LoVo (cell line): ENCODE data around the gene COX19.
"Not testable (repeated sequence)": the region's sequence is repeated elsewhere in the genome, so short reads cannot be mapped to it uniquely, and the experiment has no call there.

Source experiments
- DNase-seq: peaks from one replicate; pipeline ENCODE4 v3.0.0-alpha.2; 2016; ENCODE audit warnings: low spot score

The COX19 gene

DNA sequence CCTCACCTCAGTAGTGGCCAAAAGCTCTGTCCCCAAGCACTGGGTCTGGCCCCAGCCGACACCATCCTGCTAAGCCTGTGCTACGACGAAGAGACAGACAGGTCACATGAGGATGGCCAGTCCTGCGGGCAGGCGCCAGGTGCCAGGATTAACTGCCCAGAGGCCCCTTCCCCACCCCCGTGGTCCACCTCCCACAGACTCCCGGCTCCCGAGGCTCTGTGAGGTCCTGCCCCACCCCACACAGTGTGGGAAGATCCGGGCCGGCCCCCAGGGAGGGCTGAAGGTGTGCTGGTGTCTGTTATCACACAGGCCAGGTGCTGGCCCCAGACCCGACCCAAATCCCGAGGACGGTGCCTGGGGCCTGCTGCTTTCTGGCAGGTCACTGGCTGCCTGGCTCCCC, 34.9 kb upstream of the COX19 start:
- DNase-seq, result no peak

DNA sequence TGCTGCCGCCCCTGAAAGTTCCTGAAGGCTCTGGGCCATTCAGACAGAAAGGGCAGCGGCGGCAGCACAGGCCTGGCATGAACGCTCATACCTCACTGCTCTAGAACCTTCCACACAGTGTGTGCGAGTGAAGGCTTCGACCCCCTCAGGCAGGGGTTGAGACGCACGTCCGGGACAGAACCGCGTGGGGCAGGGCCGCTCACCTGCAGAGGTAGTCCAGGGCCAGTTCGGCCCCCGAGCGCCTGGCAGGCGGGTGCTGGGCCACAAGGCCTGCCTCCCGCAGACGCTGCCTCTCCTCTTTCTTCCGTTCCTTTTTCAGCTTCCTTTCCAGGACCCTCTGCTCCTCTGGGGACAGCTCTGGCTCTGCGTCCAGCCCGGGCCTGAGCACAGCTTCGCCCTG, 34.4 kb upstream of the COX19 start:
- no peak for DNase-seq

DNA sequence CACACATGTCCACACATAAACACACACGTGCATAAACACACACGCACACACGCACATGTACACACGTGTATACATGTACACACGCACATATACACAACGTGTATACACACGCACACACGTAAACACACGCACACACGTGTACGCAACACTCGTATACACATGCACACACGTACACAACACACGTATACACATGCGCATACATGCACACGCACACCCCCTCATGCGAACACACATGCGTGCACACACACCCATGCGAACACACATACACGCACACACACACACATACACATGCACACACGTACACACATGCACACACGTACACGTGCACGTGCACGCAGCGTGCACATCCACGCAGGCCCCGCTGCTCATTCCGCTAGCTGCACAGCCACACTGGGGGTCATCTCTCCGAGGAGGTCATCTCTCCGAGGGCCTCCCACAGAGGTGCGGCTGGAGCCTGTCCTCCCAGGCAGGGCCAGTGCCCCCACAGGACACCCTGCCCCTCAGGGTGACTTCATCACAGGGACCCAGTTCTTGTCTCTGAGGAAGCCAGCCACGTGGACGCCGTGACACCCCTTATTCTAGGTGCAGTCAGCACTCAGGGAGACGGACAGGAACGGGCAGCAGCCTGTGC, 33.5 kb upstream of the COX19 start:
- DNase-seq, result no peak

DNA sequence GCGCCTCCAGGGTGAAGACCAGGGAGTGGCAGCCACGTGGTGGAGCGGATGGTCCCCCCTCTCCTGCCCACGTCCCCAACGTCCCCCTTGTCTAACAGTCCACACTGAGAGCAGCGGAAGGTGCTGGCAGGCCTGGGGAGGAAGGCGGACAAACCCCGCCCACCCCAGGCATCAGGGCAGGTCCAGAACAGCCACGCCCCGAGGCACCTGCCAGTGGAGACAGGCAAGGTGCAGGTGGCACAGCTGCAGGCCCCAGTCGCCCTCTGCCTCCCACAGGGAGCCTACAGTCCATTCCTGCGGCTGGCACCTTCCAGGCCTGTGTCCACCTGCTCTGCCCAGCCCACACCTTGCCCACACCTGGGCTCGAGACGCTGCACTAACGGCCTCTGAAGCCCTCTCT, 32.6 kb upstream of the COX19 start:
- no peak for DNase-seq

DNA sequence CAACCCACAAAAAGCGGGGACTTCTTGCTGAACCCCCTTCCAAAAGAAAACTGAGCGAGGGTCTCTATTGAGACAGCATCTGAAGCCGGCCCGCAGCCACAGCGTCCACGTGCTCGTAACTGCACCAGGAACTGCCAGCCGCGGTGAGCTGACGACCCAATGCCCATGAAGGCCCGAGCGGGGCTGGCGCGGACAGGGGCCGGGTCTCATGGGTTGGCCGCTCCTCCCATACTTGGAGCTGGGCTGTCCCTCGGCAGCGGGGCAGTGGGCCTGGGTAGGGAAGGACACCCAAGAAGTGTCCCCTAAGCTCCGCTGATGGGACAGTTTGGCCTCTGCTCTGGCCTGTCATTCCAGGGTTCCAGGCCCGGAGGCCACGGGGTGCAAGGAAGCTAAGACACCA, 30.0 kb upstream of the COX19 start:
- no peak for DNase-seq

DNA sequence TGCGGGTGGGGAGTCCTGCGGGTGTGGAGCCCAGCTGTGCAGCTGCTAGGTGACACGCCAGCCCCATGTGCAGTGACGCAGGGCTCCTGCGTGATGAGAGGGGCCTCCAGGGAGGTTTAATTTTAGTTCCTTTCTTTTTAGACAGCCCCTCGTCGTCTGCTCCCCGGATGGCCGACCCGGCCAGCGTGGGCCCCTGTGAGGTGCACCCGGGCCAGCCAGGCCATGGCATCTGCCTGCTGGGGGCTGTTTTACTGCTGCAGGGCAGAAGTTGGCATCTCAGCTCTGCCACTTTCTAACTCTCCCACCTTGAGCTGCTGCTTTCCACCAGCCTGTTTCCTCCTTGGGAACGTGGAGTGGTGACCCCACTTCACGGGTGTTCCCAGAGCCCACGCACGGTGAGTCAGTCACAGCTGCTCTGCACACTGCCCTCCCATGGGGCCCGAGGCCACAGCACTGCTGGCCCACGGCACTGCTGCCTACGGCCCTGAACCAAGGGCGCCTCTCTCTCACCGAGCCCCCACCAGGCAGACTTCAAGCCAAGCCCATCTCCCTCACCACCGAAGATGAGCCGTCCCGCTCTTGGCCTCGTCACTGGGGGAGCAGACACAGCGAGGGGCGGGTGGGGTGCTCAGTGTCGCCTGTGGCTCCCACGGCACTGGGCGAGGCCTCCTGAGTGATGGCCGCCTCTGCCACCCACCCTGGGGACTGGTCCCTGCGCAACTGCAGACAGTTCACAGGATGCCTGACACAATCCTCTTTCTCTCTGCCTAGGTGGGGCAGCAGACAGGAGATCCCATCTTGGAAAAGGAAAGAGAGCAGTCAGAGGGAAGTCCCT, 28.9 kb upstream of the COX19 start:
- no peak for DNase-seq

DNA sequence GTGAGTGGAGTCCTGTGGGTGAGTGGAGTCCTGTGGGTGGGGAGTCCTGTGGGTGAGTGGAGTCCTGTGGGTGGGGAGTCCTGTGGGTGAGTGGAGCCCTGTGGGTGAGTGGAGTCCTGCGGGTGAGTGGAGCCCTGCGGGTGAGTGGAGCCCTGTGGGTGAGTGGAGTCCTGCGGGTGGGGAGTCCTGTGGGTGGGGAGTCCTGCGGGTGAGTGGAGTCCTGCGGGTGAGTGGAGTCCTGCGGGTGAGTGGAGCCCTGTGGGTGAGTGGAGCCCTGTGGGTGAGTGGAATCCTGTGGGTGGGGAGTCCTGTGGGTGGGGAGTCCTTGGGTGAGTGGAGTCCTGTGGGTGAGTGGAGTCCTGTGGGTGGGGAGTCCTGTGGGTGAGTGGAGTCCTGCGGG, 27.1 kb upstream of the COX19 start:
- DNase-seq, result not testable (repeated sequence)

DNA sequence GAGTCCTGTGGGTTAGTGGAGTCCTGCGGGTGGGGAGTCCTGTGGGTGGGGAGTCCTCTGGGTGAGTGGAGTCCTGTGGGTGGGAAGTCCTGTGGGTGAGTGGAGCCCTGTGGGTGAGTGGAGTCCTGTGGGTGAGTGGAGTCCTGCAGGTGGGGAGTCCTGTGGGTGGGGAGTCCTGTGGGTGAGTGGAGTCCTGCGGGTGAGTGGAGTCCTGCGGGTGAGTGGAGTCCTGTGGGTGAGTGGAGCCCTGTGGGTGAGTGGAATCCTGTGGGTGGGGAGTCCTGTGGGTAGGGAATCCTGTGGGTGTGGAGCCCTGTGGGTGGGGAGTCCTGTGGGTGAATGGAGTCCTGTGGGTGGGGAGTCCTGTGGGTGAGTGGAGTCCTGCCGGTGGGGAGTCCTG, 26.7 kb upstream of the COX19 start:
- DNase-seq, result not testable (repeated sequence)

DNA sequence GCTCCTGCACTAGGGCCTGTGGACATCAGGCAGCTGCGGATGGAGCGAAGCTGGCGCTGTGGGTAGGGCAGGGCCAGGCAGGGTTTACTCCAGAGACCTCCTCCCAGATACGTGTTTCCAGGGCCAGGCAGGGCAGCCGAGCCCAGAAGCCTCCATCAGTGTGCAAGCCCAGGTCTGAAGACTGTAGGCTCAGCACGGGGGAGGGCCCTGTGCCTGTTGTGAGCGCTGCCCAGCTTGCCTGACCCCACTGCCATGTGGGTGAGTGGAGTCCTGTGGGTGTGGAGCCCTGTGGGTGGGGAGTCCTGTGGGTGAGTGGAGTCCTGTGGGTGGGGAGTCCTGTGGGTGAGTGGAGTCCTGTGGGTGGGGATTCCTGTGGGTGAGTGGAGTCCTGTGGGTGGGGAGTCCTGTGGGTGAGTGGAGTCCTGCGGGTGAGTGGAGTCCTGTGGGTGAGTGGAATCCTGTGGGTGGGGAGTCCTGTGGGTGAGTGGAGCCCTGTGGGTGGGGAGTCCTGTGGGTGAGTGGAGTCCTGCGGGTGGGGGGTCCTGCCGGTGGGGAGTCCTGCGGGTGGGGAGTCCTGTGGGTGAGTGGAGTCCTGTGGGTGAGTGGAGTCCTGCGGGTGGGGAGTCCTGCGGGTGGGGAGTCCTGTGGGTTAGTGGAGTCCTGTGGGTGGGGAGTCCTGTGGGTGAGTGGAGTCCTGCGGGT, 25.9 kb upstream of the COX19 start:
- not testable (repeated sequence) for DNase-seq

DNA sequence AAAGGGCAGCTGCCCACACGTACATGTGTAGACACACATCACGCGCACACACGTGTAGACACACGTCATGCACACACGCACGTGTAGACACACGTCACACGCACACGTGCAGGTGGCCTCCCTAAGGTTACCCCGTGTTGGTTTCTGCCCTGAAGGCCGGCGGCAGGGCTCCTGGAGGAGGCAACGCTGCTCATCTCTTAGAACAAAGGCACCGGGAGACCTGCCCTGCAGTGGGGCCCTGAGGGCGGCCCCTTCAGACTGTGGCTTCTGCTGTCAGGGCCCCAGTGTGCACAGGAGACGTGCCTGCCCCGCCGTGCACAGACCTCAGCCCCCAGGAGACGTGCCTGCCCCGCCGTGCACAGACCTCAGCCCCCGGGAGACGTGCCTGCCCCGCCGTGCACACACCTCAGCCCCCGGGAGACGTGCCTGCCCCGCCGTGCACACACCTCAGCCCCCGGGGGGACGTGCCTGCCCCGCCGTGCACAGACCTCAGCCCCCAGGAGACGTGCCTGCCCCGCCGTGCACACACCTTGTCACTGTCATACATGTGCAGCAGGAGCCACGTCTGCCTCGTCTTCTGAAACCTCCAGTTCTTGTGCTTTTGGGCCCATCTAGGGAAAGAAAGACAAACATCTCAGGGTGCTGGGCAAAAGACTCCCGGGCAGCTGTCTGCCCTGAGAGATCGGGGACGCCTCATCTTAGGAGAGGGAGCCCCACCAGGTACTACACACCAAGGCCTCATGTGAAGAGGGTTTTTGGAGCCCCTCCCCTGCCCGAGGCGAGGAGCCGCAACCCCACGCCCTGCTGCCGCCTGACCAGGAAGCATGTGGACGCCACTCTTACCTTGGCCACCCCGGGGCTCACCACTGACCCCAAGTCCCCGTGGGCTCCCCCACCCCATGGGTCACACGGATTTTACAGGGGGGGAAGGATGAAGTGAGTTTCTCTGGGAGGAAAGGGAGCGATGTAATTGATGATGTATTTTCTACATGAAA, 24.9 kb upstream of the COX19 start:
- DNase-seq, result no peak

DNA sequence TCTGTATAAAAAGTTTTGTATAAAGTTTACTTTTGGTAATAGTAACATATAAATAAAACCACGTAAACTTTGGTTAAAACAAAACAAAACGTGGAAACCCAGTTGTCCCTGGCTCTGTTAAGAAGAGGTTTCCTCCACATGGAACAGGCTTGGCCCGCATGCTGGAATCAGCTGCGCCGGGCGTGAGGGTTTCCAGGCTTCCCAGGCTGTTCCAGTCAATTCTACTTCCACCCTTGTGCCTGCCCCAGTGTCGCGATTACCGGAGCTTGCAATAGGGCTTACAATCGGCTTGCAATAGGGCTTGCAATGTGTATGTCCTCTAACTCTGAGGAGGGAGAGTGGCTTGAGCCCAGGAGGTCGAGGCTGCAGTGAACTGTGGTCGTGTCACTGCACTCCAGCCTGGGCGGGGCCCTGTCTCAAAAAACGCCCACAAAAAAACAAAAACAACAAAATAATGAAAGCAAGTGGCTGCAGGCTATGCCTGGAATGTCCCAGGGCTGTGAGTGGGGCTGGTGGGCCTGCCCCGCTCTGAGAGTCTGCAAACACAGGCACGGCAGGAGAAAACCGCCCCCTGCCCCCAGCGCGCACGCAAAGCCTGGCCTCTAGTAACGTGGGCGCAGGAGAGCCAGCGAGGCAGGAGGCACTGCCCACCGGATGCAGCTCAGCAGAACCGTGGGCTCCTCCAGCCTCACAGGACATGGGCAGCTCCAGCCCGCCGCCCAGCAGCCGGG, 24.0 kb upstream of the COX19 start:
- DNase-seq, result no peak

DNA sequence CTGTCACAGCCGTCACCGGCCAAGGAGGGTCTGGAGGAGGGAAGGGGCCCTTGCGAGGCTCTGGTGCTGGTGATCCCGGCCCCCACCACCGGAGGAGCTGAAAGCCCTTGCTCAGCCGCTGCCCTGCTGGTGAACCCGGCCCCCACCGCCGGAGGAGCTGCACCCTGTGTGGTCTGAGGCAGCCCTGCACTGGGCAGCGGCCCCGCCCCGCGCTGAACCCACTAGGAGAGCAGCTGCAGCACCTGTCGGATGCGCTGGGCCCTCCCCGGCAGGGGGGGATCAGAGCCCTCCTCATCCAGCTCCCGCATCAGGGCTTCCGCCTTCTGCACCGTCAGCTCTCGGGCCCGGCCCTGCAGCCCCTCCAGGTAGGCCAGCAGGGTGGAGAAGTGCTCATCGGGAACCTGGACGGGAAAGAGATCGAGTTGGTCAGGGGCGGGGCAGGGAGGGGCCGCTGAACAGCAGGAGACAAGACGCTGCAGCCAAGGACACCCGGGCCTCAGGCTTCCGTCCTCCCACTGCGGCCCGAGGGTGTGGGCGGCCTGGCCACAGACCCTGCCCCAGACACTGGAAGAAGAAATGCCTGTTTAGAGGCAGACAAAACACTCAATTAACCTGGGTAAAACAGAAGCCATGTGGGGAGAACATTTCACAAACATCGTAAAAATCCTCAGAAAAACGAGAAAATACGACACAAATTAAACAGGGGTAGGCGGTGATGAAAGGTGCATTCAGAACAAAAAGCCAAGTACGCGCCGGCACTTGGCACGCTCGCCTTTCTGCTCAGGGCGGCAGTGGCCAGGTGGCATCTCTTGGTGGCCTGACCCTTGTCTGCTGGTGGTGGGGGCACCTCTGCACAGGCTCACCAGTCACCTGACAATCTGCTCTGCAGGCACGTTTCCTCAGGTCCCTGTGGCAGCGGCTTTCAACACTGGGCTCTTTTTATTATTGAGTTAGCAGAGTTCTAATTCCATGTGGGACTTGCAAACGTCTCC, 22.4 kb upstream of the COX19 start:
- DNase-seq, result no peak

DNA sequence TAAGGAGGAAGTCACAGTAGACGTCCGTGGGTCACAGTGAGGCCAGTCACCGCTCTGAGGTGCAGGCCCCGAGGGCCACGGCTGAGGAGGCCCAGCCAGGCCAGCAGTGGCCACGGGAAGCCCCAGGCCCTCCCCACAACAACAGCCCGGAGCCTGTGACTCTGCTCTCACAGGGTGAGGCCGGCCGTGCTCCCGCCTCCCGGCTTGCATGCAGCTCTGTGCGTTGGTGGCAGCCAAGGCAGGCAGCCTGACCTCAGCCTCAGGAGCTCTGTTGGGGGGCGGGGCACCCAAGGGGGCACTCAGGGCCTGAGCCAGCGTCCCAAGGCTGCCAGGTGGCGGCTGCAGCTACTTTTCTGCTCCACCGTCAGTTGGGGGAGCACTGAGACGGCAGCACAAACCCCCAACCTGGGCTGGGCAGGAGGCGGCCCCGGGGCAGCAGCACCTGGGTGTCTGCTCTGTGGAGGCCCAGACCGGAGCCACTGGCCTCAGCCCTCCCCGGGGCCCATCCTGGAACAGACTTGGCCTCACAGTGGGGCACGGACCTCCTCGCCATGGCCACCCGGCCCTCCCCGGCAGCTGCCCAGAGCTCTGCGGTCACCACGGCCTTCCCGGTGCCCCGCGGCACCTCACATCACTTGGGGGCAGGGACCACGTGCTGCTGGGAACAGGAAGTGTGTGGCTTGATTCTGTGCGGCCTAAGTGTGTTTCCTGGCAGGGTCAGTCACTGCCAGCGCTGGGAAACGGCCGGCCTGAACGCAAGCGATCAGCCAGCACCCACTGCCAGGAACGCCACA, 20.9 kb upstream of the COX19 start:
- no peak for DNase-seq

DNA sequence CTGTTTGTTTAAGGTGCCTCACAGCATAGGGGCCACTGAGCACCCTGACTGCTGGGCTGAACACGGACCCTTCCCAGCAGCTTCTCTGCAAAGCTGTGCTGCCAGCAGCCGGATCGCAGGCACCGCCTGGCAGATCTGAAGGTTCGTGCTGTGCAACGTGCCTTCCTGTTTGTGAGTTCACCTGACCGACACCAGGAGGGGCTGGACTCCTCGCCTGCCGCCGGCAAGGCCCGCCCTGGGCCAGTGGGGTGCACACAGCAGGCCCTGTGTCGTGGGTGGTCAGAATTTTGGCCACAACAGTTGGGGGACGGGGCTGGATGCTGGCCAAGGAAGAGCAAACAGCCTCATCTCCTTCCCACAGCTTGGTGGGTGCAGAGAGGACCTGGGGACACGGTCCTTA, 20.2 kb upstream of the COX19 start:
- DNase-seq, result no peak

DNA sequence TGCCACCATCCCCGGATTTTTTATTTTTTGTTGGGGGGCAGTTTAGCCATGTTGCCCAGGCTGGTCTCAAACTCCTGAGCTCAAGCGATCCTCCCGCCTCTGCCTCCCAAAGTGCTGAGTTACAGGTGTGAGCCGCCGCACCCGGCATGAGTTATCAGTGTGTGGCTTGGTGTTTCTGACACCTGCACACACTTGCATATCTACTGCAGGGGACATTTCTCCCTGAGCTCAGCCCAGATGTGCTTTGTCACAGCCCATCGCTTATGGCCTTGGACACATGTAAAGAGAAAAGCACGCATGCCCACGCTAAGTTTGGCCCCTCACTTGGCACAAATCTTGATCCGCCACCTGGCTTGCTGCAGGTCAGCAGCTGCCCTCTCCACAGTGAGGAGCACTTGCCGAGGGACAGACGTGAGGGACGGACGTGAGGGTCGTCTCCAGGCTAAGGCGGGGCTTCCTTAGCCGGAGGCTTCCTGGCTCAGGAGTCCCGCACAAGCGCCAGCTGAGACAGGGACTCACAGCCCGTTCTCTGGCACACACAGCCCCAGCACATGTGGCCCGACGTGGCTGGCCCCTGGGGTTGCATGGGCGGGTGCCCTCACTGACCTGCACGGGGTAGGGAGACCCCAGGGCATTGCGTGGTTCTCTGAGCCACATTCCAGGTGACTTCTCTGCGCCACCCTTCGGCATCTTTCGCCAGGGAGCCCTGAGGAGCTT, 19.4 kb upstream of the COX19 start:
- DNase-seq, result no peak

DNA sequence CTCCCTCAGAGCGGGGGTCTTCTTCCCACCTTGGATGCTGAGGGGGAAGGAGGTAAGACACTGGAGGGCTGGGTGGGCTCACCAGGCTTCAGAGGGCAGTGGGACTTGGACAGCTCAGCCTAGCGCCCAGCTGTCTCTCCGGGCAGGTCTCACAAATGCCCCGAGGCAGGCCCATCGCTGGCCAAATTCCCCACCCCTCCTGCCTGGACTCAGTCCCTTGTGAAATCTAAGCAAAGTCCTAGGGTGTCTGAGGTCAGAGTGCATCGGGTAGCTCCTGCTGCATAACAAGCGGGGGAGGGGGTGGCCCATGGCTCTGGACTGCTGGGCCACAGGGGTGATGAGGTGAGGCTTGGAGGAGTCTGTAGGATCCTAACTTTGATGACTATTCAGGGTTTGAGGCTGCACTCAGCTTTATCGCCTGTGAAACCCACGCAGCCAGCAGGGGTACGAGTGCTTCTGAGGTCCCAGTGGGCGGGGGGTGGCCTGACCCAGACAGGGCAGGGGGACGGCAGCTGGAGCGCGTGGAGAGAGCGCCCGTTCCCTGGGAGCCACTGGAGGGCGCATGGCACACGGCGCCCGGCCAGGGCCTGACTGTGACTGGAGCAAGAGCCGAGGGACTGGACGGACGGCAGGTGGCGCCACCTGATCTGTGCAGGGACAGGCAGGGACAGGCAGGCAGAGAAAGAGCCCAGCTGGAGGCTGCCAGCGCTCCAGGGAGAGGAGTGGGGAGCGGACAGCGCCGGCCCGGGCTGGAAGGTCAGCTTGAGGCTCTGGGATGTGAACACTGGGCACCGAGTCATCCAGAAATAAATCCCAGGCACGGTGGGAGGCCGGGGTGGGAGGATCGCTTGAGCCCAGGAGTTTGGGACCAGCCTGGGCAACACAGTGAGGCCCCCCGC, 17.6 kb upstream of the COX19 start:
- DNase-seq, result peak; percentile 96
